ENCODE results near the gene CELF4.

The CELF4 gene

GRCh38 chr18:37494406-37494805, 71.2 kb downstream of the CELF4 start:
- no peak for DNase-seq (ENCODE audit: low spot score)

DNA sequence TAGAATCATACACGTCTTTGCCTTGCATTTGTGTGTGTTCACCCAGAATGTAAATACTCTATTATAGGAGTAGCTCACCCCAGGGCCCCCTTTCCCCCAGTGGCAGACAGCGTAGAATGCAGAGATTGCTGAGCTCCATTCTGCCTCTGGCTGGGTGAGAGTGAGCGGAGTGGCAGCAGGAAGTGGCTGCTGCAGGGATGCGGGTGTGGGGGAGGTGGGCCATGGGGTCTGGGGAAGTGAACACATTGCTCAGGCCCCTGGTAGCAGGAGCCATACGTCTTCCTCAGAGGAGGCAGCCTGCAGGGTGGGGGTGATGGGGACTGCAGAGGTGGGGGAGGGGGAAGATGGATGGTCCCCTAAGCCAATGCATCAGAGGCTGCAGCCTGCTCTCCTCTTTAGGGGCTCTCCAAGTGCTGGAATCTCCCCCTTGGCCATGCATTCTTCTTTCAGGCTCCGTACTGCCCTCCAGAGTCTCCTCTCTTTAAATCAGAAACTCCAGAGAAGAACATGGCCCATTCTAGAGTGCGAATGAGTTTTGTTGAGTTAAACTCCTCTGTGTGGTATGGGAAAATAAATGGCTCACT, 72.2 kb downstream of the CELF4 start:
- no peak for DNase-seq (ENCODE audit: low spot score)

GRCh38 chr18:37492952-37493351, 72.6 kb downstream of the CELF4 start:
- DNase-seq (ENCODE audit: low spot score), result no peak

DNA sequence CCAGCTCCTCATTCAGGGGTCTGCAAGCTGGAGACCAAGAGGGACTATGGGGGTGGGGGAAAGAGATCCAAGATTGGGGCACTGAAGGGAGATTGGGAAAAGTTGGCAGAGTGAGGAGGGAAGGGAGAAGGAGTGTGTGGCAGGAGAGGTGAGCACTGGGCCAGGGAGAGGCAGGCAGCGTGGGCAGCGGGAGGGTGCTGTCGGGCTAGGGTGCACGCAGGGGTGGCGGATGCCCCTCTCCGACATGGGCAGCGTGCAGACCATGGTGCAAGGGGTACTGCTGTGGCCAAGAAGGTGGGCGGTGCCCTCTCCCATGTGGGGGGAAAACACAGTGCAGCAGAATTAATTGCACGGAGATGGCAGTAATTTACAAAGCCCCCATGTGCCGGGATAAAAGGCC, 74.1 kb downstream of the CELF4 start:
- DNase-seq (ENCODE audit: low spot score), result no peak

GRCh38 chr18:37489998-37490397, 75.6 kb downstream of the CELF4 start:
- DNase-seq (ENCODE audit: low spot score), result no peak

GRCh38 chr18:37489011-37489410, 76.6 kb downstream of the CELF4 start:
- no peak for DNase-seq (ENCODE audit: low spot score)

DNA sequence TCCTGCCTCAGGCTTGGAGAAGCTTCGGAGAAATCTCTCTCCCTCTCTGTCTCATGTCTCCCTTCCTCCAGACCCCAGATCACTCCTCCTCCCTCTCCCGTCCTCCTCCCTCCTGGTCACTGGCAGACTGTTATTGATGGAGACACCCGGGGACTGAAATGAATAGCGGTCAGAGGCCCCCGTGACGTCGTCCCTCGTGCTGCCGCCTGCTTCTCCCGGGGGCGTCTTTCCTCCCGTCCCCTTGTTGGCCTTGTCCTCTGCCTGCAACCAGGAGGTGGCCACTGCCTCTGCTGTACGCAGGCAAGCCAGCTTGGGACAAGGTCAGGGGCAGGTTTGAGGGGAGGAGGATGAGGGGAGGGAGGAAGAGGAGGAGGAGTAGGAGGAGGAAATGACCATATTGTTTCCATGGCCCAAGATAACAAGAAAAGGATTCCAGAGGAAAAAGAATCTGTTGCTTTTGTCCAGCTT, 78.2 kb downstream of the CELF4 start:
- no peak for DNase-seq (ENCODE audit: low spot score)

- DNase-seq (ENCODE audit: low spot score), result no peak
Measured at GRCh38 chr18:37486848-37487247, 78.8 kb downstream of the CELF4 start.

GRCh38 chr18:37484983-37485834, 80.4 kb downstream of the CELF4 start:
- DNase-seq (ENCODE audit: low spot score), result peak; percentile 54

DNA sequence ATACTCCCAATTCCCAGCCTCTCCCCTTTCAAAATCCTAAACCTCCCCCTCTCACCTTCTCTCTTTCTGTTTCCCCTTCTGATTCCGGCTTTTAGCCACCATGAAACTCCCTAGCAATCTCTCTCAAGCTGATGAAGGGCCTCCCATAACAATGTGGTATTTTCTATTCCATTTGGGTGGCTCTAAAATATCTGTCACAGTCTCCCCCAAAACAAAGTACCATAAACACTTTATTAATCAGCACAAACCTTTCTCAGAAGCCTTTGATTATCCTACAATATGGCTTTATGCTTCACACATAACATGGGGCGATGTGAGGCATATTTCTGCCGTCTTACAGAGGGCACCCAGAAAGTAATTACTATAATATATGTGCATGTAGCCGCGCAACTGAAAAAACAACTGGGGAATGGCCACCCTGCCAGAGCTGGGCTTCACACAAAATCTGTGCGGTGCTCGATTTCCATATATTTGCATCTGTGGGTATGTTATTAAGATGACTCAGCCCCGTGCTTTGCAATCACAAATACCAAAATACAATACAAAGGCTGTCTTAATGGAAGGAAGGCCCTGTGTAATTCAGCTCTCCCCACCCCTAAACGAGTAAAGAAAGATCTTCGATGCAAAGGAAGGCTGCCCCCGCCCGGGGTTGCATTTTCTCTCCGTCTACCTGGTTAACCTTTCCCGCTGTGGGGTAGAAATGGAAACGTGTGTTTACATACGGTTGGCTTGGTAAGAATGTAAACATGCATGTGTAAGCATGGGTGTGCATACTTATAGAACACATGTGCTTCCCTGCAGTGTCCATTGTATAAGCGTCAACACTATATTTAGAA, 81.4 kb downstream of the CELF4 start:
- DNase-seq (ENCODE audit: low spot score), result no peak

- peak; percentile 55 for DNase-seq (ENCODE audit: low spot score)
Measured at GRCh38 chr18:37483221-37483971, 82.2 kb downstream of the CELF4 start.

- no peak for DNase-seq (ENCODE audit: low spot score)
Measured at GRCh38 chr18:37482433-37482832, 83.2 kb downstream of the CELF4 start.

- no peak for DNase-seq (ENCODE audit: low spot score)
Measured at GRCh38 chr18:37482002-37482401, 83.6 kb downstream of the CELF4 start.

DNA sequence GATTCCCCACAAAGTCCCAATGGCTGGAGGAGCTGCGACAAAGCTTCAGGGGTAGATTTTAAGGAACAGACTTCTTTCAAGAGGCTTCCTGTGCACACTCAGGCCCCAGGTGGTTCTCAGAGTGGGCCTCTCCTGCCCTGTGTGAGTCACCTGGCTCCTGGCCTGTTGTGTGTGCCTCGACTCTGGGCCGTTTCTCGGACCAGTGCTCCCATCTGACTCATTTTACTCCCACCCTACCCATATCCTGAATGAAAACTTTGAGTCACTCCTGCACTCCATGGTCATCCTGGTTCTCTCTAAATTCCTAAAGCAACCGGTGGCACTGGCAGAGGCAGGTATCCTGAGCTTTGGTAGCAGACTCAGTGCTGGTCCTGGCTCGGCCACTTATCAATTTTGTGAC, 84.1 kb downstream of the CELF4 start:
- no peak for DNase-seq (ENCODE audit: low spot score)

DNA sequence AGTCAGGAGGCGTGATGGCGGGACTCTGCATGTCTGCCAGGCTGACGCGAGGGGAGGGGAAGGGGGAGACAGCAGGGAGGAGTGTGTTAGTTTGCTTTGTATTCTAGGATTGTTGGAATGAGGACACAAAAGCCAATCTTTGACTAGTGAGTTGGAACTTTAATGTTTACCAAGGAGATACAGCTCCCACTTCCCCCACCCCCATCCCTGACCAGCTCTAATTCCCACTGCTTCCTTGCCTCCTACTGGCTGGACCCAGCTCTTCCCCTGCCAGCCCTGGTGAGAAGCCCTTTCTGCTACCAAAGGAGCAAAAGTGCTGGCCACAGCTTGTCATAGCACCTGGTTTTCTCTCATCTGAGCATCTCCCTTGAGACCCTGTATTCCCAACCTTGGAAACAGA, 84.5 kb downstream of the CELF4 start:
- no peak for DNase-seq (ENCODE audit: low spot score)

DNA sequence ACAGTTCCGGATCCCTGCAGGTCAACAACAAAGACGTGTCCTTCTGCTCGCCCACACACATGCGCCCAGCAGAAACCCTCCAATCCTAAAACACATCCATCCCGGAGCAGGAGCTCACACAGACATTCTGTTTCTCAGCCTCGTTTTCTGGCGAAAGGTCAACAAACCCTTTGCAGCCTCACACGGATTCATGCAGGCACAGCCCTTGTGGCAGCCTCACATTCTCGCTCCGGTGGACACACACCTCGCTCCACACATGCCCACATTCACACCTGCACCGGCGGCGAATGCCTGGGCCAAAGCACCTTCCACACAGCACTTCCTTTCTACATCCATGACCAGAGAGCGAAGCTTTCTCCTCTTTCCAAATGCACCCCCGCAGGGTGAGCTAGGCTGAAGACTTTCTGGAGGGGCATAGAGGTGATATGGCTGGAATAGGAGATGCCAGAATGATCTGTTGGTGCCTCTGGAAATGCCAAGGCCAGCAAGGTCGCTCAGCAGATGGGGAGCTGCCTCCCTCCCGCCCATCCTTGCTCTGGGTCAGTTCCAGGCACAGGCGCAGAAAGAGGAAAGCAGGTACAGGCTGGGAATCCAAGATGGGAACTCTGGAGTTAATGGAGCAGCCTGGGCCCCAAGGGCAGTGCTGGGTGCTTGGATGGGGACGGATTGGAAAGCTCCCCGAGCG, 88.8 kb downstream of the CELF4 start:
- no peak for DNase-seq (ENCODE audit: low spot score)

- DNase-seq (ENCODE audit: low spot score), result peak; percentile 75
Measured at GRCh38 chr18:37476182-37476581, 89.4 kb downstream of the CELF4 start.

- no peak for DNase-seq (ENCODE audit: low spot score)
Measured at GRCh38 chr18:37473195-37473840, 92.3 kb downstream of the CELF4 start.

DNA sequence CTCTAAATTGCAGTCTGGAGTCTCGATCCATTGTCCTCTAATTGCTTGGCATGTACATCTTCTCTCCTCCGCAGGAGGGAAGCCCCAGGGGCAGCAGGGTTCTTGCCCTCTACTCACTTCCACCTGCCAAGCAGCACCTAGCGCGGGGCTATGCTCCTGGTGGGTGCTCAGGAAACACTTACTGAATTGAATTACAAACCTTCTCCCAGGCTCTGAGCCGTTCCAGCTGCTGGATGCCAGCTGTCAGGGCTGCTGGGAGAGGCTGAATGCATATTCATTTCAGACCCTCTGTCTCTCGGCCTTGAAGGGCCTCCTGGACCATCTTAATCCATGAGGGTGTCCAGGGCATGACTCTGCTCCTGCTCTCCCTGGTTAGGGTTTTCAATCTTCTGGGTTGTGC, 94.0 kb downstream of the CELF4 start:
- DNase-seq (ENCODE audit: low spot score), result no peak

GRCh38 chr18:37470986-37471385, 94.6 kb downstream of the CELF4 start:
- no peak for DNase-seq (ENCODE audit: low spot score)

Data from GM03348 (cell line).